HEK293T (cell line): ENCODE measurements around the gene RNF150.

Experiments used
- ARNT ChIP-seq: fragments of 450-650 bp; IDR thresholded peaks from 2 replicates; pipeline ENCODE4 v1.6.1; 2017; ENCODE audit warnings: mild to moderate bottlenecking
- BHLHE40 ChIP-seq: fragments of 450-650 bp; IDR thresholded peaks from 2 replicates; pipeline ENCODE4 v1.6.1; 2016; ENCODE audit warnings: mild to moderate bottlenecking, moderate library complexity, borderline replicate concordance
- FOXM1 ChIP-seq: fragments of 450-650 bp; IDR thresholded peaks from 2 replicates; pipeline ENCODE4 v1.6.1; 2017; ENCODE audit warnings: mild to moderate bottlenecking, borderline replicate concordance
- HDGF ChIP-seq: fragments of 450-650 bp; IDR thresholded peaks from 2 replicates; pipeline ENCODE4 v1.6.1; 2017; ENCODE audit warnings: antibody characterized with exemption, borderline replicate concordance
- LEF1 ChIP-seq: fragments of 450-650 bp; IDR thresholded peaks from 2 replicates; pipeline ENCODE4 v1.6.1; 2017; ENCODE audit warnings: mild to moderate bottlenecking, borderline replicate concordance
- NFRKB ChIP-seq: fragments of 450-650 bp; IDR thresholded peaks from 2 replicates; pipeline ENCODE4 v1.6.1; 2016; ENCODE audit warnings: mild to moderate bottlenecking, moderate library complexity
- PKNOX1 ChIP-seq: fragments of 450-650 bp; IDR thresholded peaks from 2 replicates; pipeline ENCODE4 v1.6.1; 2016
- SP1 ChIP-seq: fragments of 450-650 bp; IDR thresholded peaks from 2 replicates; pipeline ENCODE4 v1.6.1; 2017
- SUZ12 ChIP-seq: fragments of 450-650 bp; IDR thresholded peaks from 2 replicates; pipeline ENCODE4 v1.6.1; 2016; ENCODE audit warnings: mild to moderate bottlenecking
- TARDBP ChIP-seq: fragments of 450-650 bp; IDR thresholded peaks from 2 replicates; pipeline ENCODE4 v1.6.1; 2016
- ZNF384 ChIP-seq: fragments of 450-650 bp; IDR thresholded peaks from 2 replicates; pipeline ENCODE4 v1.6.1; 2016

- no peak for TF ChIP-seq NFRKB
- no peak for TF ChIP-seq LEF1
- no peak for TF ChIP-seq SUZ12
- TF ChIP-seq SP1 = no peak
- TF ChIP-seq HDGF = no peak
- TF ChIP-seq ZNF384 = no peak
- TF ChIP-seq PKNOX1 = no peak
- no peak for TF ChIP-seq ARNT
- TF ChIP-seq BHLHE40 = no peak
- TF ChIP-seq FOXM1 = no peak
- TF ChIP-seq TARDBP = no peak
Observed at GRCh38 chr4:141142423-141142822, 9.2 kb upstream of the RNF150 start.
